H1 (cell line): ENCODE measurements around the gene S100A14. TPM values are rescaled to one million over a fixed set of nuclear protein-coding genes. Genes with fewer than 3 reads are reported as not detected.

Experiments
- ASH2L ChIP-seq: fragments of 200-600, 300-600 bp; sonication (generic); IDR thresholded peaks from one replicate; pipeline ENCODE4 v1.7.1; 2017; ENCODE audit warnings: low read length
- E2F6 ChIP-seq: IDR thresholded peaks from 2 replicates; pipeline ENCODE4 v1.6.1; 2012; ENCODE audit warnings: inconsistent platforms
- KDM5A ChIP-seq: fragments of 200-600 bp; IDR thresholded peaks from 2 replicates; pipeline ENCODE4 v1.7.1; 2012; ENCODE audit warnings: mild to moderate bottlenecking, low read length, inconsistent platforms, mixed read lengths
- SAP30 ChIP-seq: fragments of 300-600 bp; sonication (generic); IDR thresholded peaks from 2 replicates; pipeline ENCODE4 v1.7.1; 2012; ENCODE audit warnings: low read length, moderate library complexity, mild to moderate bottlenecking, inconsistent platforms; ENCODE audit not compliant: insufficient read depth, insufficient replicate concordance
- polyA plus RNA-seq, 7 experiments: library from polyadenylated mRNA; depleted of rRNA in 3 of 7; stranded (reverse) in 5 of 7; unstranded in 2 of 7; fragments of >200 nt in 5 of 7; fragments of 200-250 nt in 2 of 7; gene quantifications; 1 replicate in 5 of 7; 2 replicates in 1 of 7; 4 replicates in 1 of 7; pipeline versions ENCODE4 v1.2.1 to v1.2.3, GENCODE V29; 2011 to 2013; ENCODE audit warnings: missing spikeins in 2 of 7, mixed read lengths in 2 of 7
- total RNA-seq: library from RNA; stranded (reverse); fragmentation: NEBNext Ultra II Directional; extraction: Animal tissue kit (Norgen Biotek cat#: 25700); gene quantifications from 2 replicates; pipeline ENCODE4 v1.2.1, GENCODE V29; 2021

S100A14 gene
- total and polyA plus RNA-seq, 2 of the 8 experiments (the other 6 are each of a cell fraction or from before 2014, with no cell fraction given) = 1.4 to 5.3 TPM

- no peak for TF ChIP-seq E2F6
- no peak for TF ChIP-seq ASH2L
- TF ChIP-seq KDM5A = no peak
- TF ChIP-seq SAP30 = no peak
Measured at GRCh38 chr1:153578490-153578889, 37.6 kb downstream of the S100A14 start (continued).
